Upper lobe of right lung (tissue), 1 donor: Measurements from ENCODE around the gene MORN3. TPM values are rescaled to one million over a fixed set of nuclear protein-coding genes. Genes with fewer than 3 reads are reported as not detected.
A peak's percentile ranks its signal among the peaks of the same experiment; 100 is the strongest.
"Not testable (repeated sequence)": the region's sequence is repeated elsewhere in the genome, so short reads cannot be mapped to it uniquely, and the experiment has no call there.

ENCODE experiments used
- ATAC-seq: fragments of 200-7000 bp; cut with Tn5 transposase; one replicate; pipeline ENCODE4 v1.9.1; 2020; ENCODE audit warnings: mild to moderate bottlenecking, moderate library complexity
- DNase-seq: peaks from one replicate; pipeline ENCODE4 v3.0.0-alpha.2; 2020
- H3K27ac ChIP-seq: fragments of 200-600 bp; one replicate; pipeline ENCODE4 v1.8.0; 2022
- H3K27me3 ChIP-seq: fragments of 200-600 bp; one replicate; pipeline ENCODE4 v1.8.0; 2022; ENCODE audit warnings: mild to moderate bottlenecking
- H3K36me3 ChIP-seq: fragments of 200-600 bp; one replicate; pipeline ENCODE4 v1.8.0; 2022
- H3K4me1 ChIP-seq: fragments of 200-600 bp; one replicate; pipeline ENCODE4 v1.8.0; 2022
- H3K4me3 ChIP-seq: fragments of 200-600 bp; one replicate; pipeline ENCODE4 v1.8.0; 2022; ENCODE audit warnings: mild to moderate bottlenecking
- H3K9me3 ChIP-seq: fragments of 200-600 bp; one replicate; pipeline ENCODE4 v1.8.0; 2022
- intact Hi-C: fragments of 100-400 bp; cut with DNase I; formaldehyde crosslinking; loops from one replicate; pipeline ENCODE4 v1.11.0; 2022
- total RNA-seq: library from RNA; stranded (reverse); fragmentation: NEBNext Ultra II Directional; extraction: Animal tissue kit (Norgen Biotek cat#: 25700); gene quantifications from one replicate; pipeline ENCODE4 v1.2.1, GENCODE V29; 2021
- TF ChIP-seq, protein P1 (sequence below): fragments of 200-600 bp; IDR thresholded peaks from one replicate; pipeline ENCODE4 v1.8.0; 2022; ENCODE audit warnings: antibody characterized with exemption
- donor health status: DM: no; HTN: yes; CAD: no; lungs with severe emphysema.

MORN3 gene
- total RNA-seq, 1 donor from 2014 or later, result 0.67 TPM

DNA sequence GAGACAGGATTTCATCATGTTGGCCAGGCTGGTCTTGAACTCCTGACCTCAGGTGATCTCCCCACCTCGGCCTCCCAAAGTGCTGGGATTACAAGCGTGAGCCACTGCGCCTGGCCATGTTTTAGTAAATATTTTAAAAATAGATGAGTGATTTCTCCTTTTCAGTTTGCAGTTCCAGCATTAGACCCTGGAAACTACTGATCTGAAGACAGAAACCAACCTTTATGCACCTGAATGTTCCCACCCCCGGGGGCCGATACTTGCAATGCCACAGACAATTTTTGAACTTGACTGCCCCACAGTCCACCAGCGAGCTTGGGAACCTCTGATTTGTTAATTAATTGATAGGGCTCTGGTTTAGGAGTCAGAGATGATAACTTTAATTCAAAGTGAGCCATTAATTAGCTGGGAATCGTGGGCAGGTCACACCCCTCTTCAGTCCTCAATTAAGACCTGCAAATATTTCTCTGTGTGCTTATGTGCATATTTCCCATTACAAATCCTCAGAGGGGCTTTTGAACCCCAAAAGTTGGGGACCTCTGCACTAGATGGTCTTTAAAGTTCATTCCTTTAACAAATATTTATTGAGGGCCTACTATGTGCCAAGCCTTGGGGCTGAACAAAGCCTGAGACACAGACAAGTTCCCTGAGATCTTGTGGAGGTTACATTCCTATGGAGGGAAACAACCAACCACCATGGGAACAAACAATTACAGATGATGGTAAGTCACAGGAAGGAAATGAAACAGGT is 39.0 kb upstream of the MORN3 start:
- TF ChIP-seq, protein P1, sequence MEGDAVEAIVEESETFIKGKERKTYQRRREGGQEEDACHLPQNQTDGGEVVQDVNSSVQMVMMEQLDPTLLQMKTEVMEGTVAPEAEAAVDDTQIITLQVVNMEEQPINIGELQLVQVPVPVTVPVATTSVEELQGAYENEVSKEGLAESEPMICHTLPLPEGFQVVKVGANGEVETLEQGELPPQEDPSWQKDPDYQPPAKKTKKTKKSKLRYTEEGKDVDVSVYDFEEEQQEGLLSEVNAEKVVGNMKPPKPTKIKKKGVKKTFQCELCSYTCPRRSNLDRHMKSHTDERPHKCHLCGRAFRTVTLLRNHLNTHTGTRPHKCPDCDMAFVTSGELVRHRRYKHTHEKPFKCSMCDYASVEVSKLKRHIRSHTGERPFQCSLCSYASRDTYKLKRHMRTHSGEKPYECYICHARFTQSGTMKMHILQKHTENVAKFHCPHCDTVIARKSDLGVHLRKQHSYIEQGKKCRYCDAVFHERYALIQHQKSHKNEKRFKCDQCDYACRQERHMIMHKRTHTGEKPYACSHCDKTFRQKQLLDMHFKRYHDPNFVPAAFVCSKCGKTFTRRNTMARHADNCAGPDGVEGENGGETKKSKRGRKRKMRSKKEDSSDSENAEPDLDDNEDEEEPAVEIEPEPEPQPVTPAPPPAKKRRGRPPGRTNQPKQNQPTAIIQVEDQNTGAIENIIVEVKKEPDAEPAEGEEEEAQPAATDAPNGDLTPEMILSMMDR, result no peak
- Histone ChIP-seq H3K27me3 (no peaks in the 10 kb centered on the region), H3K27ac (no peak overlapping the region), H3K4me1 (peaks cover 13% of the 10 kb centered on the region), H3K9me3 (no peaks in the 10 kb centered on the region), H3K36me3 (no peaks in the 10 kb centered on the region), H3K4me3 (no peak overlapping the region)
- no peak for DNase-seq
- intact Hi-C loops, result loop anchor here (10.0 kb wide), 1 partner anchor 66 kb away; no protein-coding TSS in a partner anchor
- no peak for ATAC-seq

DNA sequence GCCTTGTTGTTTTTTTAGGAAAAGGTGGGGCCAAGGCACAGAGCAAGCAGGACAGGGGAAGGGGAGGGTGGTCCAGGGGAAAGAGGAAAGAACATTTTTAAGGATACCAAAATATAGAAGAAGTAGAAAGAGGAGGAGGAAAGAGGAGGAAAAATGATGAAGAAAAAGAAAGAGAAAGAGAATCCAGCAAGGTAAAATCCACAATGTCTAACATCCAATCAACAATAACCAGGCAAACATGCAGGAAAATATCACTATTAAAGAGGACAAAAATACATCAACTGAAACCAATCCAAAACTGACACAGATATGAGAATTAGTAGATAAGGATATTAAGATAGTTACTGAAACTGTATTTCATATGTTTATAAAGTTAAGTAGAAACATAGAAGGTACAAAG is 36.1 kb upstream of the MORN3 start:
- intact Hi-C loops, result loop anchor here (10.0 kb wide), 1 partner anchor 69 kb away; no protein-coding TSS in a partner anchor
- Histone ChIP-seq H3K4me1 (no peaks in the 10 kb centered on the region), H3K36me3 (no peaks in the 10 kb centered on the region), H3K27ac (no peak overlapping the region), H3K9me3 (no peaks in the 10 kb centered on the region), H3K4me3 (no peak overlapping the region), H3K27me3 (no peaks in the 10 kb centered on the region)
- ATAC-seq (no peak), DNase-seq (no peak)
- TF ChIP-seq, protein P1, result no peak

DNA sequence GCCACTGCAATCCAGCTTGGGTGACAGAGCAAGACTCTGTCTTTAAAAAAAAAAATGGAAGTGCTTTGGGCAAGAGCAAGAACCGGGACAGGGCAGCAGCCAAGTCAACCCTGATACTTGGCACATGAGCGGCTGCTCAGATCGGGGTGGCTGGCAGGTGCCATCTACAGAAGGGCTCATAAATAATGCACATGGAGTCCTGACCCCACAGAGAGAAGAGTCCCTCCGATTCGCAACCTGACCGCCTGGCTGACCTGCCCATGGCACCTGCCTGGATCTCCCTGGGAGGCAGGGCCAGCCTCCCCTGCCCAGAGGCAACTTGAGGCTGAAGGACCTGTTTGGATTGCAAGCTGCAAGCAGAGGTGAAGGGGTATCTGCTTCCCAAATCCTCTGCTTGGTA is 33.5 kb upstream of the MORN3 start:
- ATAC-seq (no peak), DNase-seq (no peak)
- Histone ChIP-seq H3K9me3 (no peaks in the 10 kb centered on the region), H3K36me3 (no peaks in the 10 kb centered on the region), H3K4me3 (no peak overlapping the region), H3K27me3 (no peaks in the 10 kb centered on the region), H3K27ac (peak overlapping the region; percentile 1), H3K4me1 (no peaks in the 10 kb centered on the region)
- TF ChIP-seq, protein P1, result no peak
- intact Hi-C loops, result loop anchor here (10.0 kb wide), 1 partner anchor 72 kb away; no protein-coding TSS in a partner anchor

DNA sequence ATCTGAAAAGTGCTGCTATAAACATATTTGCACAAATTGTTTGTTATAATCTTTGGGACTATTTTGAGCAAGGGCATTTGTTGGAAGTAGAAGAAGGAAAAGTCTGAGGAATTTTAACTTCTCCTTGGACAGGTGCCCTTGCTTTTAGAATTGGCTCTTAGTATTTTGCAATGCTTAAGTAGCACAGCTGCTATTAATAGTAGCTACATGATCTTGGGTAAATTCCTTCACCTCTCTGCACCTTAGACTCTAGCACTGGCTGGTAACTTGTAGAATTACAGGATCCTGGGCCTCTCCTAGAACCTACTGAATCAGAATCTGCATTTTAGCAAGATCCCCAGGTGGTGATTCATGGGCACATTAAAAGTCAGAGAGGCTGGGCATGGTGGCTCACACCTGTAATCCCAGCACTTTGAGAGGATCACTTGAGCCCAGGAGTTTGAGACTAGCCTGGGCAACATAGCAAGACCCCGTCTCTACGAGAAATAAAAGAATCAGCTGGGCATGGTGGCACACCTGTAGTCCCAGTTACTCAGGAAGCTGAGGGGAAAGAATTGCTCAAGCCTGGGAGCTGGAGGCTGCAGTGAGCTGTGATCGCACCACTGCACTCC is 32.3 kb upstream of the MORN3 start:
- Histone ChIP-seq H3K27ac (peak overlapping the region; percentile 68), H3K36me3 (no peaks in the 10 kb centered on the region)
- peak; percentile 96 for ATAC-seq

DNA sequence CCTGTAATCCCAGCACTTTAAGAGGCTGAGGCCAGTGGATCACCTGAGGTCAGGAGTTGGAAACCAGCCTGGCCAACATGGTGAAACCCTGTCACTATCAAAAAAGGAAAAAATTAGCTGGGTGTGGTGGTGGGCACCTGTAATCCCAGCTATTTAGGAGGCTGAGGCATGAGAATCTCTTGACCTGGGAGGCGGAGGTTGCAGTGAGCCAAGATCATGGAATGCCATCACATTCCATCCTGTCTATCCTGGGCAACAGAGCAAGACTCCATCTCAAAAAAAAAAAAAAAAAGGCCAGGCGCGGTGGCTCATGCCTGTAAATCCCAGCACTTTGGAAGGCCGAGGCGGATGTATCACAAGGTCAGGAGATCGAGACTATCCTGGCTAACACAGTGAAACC is 28.4 kb upstream of the MORN3 start:
- H3K27me3 ChIP-seq, H3K4me3 ChIP-seq, ATAC-seq, H3K4me1 ChIP-seq, DNase-seq, H3K27ac ChIP-seq, H3K9me3 ChIP-seq, intact Hi-C loops, H3K36me3 ChIP-seq: not testable (repeated sequence)

More for the DNA sequence above, 32.3 kb upstream of the MORN3 start:
- H3K27me3 ChIP-seq, result no peaks in the 10 kb centered on the region
- H3K4me1 ChIP-seq, result no peaks in the 10 kb centered on the region
- no peak overlapping the region for H3K4me3 ChIP-seq
- intact Hi-C loops, result loop anchor here (10.0 kb wide), 1 partner anchor 73 kb away; no protein-coding TSS in a partner anchor
- no peak for DNase-seq
- TF ChIP-seq, protein P1, result no peak
- no peaks in the 10 kb centered on the region for H3K9me3 ChIP-seq

GRCh38 chr12:121697093-121697698 is 27.7 kb upstream of the MORN3 start:
- Histone ChIP-seq H3K4me1 (no peaks in the 10 kb centered on the region), H3K27ac (no peak overlapping the region), H3K36me3 (no peaks in the 10 kb centered on the region), H3K27me3 (no peaks in the 10 kb centered on the region), H3K9me3 (no peaks in the 10 kb centered on the region), H3K4me3 (no peak overlapping the region)
- no peak for ATAC-seq
- intact Hi-C loops, result no loop called here
- TF ChIP-seq, protein P1, result peak; percentile 61
- no peak for DNase-seq
